ENCODE measurements around the gene CDADC1.

DNA sequence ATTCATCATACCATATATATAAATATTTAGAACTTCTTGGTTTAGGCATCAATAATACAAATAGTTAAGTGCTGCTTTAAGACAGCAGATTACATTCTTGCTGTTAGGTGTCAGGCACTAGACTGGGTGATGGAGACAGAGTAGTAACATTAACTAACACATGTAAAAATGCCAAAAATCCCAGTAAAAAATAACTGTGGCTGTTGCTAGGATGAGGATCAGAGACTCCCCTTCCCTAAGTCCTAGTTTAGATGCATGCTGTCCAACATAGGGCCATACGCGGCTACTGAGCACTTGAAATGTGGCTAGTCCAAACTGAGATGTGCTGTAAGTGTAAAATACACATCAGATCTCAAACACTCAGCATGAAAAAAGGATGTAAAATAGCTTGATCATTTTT lies 94.7 kb downstream of the CDADC1 start:
- no peak for TF ChIP-seq FOXM1 (IDR thresholded peaks at IDR 0.05; ENCODE audit: low read depth)
- TF ChIP-seq, protein P1, sequence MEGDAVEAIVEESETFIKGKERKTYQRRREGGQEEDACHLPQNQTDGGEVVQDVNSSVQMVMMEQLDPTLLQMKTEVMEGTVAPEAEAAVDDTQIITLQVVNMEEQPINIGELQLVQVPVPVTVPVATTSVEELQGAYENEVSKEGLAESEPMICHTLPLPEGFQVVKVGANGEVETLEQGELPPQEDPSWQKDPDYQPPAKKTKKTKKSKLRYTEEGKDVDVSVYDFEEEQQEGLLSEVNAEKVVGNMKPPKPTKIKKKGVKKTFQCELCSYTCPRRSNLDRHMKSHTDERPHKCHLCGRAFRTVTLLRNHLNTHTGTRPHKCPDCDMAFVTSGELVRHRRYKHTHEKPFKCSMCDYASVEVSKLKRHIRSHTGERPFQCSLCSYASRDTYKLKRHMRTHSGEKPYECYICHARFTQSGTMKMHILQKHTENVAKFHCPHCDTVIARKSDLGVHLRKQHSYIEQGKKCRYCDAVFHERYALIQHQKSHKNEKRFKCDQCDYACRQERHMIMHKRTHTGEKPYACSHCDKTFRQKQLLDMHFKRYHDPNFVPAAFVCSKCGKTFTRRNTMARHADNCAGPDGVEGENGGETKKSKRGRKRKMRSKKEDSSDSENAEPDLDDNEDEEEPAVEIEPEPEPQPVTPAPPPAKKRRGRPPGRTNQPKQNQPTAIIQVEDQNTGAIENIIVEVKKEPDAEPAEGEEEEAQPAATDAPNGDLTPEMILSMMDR (IDR thresholded peaks at IDR 0.05) = no peak
- TF ChIP-seq, protein P2, sequence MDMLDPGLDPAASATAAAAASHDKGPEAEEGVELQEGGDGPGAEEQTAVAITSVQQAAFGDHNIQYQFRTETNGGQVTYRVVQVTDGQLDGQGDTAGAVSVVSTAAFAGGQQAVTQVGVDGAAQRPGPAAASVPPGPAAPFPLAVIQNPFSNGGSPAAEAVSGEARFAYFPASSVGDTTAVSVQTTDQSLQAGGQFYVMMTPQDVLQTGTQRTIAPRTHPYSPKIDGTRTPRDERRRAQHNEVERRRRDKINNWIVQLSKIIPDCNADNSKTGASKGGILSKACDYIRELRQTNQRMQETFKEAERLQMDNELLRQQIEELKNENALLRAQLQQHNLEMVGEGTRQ (IDR thresholded peaks at IDR 0.05; ENCODE audit: borderline replicate concordance, low read depth, low read length) = no peak
- TF ChIP-seq JUND (IDR thresholded peaks at IDR 0.05) = no peak
- TF ChIP-seq EP300 (IDR thresholded peaks at IDR 0.05; ENCODE audit: borderline replicate concordance in 1 of 2, low read depth in 1 of 2, low read length in 1 of 2) = no peak
- TF ChIP-seq TAF1 (IDR thresholded peaks at IDR 0.05; ENCODE audit: borderline replicate concordance, low read depth, low read length) = no peak
- TF ChIP-seq RFX5 (IDR thresholded peaks at IDR 0.05; ENCODE audit: low read length) = no peak
- TF ChIP-seq, protein P3, sequence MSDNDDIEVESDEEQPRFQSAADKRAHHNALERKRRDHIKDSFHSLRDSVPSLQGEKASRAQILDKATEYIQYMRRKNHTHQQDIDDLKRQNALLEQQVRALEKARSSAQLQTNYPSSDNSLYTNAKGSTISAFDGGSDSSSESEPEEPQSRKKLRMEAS (IDR thresholded peaks at IDR 0.05; ENCODE audit: low read depth) = no peak
- TF ChIP-seq SIN3A (IDR thresholded peaks at IDR 0.05; ENCODE audit: borderline replicate concordance, low read depth, low read length) = no peak
- no peak for TF ChIP-seq MEF2A (IDR thresholded peaks at IDR 0.05; ENCODE audit: borderline replicate concordance, low read depth)
- no peak for TF ChIP-seq TCF12 (IDR thresholded peaks at IDR 0.05)
- TF ChIP-seq MXI1 (IDR thresholded peaks at IDR 0.05; ENCODE audit: low read depth, low read length) = no peak
- TF ChIP-seq, protein P4, sequence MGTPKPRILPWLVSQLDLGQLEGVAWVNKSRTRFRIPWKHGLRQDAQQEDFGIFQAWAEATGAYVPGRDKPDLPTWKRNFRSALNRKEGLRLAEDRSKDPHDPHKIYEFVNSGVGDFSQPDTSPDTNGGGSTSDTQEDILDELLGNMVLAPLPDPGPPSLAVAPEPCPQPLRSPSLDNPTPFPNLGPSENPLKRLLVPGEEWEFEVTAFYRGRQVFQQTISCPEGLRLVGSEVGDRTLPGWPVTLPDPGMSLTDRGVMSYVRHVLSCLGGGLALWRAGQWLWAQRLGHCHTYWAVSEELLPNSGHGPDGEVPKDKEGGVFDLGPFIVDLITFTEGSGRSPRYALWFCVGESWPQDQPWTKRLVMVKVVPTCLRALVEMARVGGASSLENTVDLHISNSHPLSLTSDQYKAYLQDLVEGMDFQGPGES (IDR thresholded peaks at IDR 0.05; ENCODE audit: low read depth, low read length) = no peak
- TF ChIP-seq FOSL2 (IDR thresholded peaks at IDR 0.05; ENCODE audit: borderline replicate concordance, low read depth) = no peak

Measured in SK-N-SH (cell line).